Heart left ventricle (tissue), 13 donors: ENCODE results near the gene LLGL2.

ENCODE experiments used
- CTCF ChIP-seq, 12 donors: fragments of 200-600 bp; sonication (generic) in 4 of 12; IDR thresholded peaks; one replicate each; pipeline versions ENCODE4 v1.5.0 to v1.8.0; 2018 to 2022; ENCODE audit warnings: antibody characterized with exemption in 12 of 12, mild to moderate bottlenecking in 5 of 12
- POLR2A ChIP-seq, 2 donors: fragments of 450-650 bp; IDR thresholded peaks; one replicate each; pipeline ENCODE4 v1.6.1; 2017; ENCODE audit warnings: antibody characterized with exemption in 2 of 2, mild to moderate bottlenecking in 2 of 2, moderate library complexity in 2 of 2
- donor health status: ischemic (EF 13 %, LVEDD 7.1; RV severe dilation, severe dysfunction).
- donor health status: DM: no; HTN: yes; CAD: no.
- donor health status: DM: no; HTN: no; CAD: no.
- donor health status: ischemic (EF 25% LVEDD 6.9; RV normal size, moderate dysfunction).
- donor health status: ischemic (EF 25% LVEDD 5.7; RV mildly dilated, moderate dysfunction).
- donor health status: ischemic (EF 35%, LVEDD 5.7; RV mildly dilated, moderate dysfunction).
- donor health status: nonischemic (EF 11% LVEDD 7.7; RV severe dilation, severe dysfunction).
- donor health status: DM: yes; HTN: yes; CAD: no.
- donor health status: PGD.
- donor health status: ischemic (EF 29% LVEDD 5.4; RV normal size, mild dysfunction).
- donor health status: nonischemic (EF 23%, LVEDD 6.1; RV moderate dilation, normal function).

- TF ChIP-seq POLR2A (IDR thresholded peaks at IDR 0.05) (no peak), CTCF (IDR thresholded peaks at IDR 0.05) (no peak)
Measured at GRCh38 chr17:75535871-75536270, 10.4 kb downstream of the LLGL2 start.
